HL-60 (cell line): ENCODE data around the gene DHX32.

Source experiments
- GABPA ChIP-seq: IDR thresholded peaks from 2 replicates; pipeline ENCODE4 v1.6.1; 2012; ENCODE audit warnings: low read depth
- POLR2AphosphoS5 ChIP-seq: IDR thresholded peaks from 2 replicates; pipeline ENCODE4 v1.6.1; 2012; ENCODE audit warnings: low read depth
- REST ChIP-seq: IDR thresholded peaks from 2 replicates; pipeline ENCODE4 v1.6.1; 2012; ENCODE audit warnings: low read depth; ENCODE audit not compliant: insufficient replicate concordance
- TF ChIP-seq, protein P1 (sequence below): IDR thresholded peaks from one replicate; pipeline ENCODE4 v1.5.1; 2011; ENCODE audit warnings: low read length, control low read depth, inconsistent platforms; ENCODE audit not compliant: insufficient read depth

DNA sequence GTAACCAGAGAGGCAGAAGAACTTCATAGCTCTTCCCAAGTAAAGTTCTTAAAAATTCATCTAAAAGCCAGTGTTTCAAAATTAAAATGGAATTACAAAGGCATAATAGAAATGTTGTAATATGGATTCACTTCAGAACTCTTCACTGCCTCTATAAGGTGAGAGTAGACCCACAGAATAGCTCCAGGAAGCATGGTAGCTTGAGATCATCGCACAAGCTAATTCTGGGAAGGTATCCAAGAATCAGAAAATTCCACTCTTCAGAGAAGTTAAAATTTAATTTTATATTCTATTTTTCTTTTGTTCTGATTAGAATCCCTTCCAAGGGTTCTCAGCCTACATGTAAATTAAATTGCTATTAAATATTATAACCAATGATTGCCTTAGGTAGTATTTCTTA lies 1.5 kb upstream of the DHX32 start:
- TF ChIP-seq, protein P1, sequence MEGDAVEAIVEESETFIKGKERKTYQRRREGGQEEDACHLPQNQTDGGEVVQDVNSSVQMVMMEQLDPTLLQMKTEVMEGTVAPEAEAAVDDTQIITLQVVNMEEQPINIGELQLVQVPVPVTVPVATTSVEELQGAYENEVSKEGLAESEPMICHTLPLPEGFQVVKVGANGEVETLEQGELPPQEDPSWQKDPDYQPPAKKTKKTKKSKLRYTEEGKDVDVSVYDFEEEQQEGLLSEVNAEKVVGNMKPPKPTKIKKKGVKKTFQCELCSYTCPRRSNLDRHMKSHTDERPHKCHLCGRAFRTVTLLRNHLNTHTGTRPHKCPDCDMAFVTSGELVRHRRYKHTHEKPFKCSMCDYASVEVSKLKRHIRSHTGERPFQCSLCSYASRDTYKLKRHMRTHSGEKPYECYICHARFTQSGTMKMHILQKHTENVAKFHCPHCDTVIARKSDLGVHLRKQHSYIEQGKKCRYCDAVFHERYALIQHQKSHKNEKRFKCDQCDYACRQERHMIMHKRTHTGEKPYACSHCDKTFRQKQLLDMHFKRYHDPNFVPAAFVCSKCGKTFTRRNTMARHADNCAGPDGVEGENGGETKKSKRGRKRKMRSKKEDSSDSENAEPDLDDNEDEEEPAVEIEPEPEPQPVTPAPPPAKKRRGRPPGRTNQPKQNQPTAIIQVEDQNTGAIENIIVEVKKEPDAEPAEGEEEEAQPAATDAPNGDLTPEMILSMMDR: no peak
- TF ChIP-seq POLR2AphosphoS5 (no peak), GABPA (no peak), REST (no peak)
